ENCODE data around the gene CACNA1D. TPM values are rescaled to one million over a fixed set of nuclear protein-coding genes. Genes with fewer than 3 reads are reported as not detected.

Gene CACNA1D
- total and polyA plus RNA-seq, 5 donors from 2014 or later, result 0.03 to 0.44 TPM; not detected in 3

DNA sequence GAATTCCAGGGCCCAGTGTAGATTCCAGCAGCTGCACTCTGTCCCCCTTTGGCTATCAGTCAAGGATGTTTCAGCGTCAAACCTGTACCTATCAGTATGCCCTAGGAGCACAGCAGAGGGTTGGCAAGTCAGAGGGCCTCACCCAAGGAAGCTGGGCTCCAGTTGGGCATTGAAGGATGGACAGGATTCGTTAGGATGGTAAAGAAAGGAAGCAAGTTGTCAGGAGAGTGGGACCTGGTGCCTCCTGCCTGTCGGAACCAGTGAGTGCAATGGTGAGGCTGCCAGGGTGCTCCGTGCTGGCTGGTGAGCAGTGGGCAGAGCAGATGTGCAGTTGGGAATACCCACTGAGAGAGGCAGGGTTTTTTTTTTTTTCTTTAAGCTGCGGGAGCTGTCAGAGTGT, 194.6 kb downstream of the CACNA1D start:
- no peak overlapping the region for H3K4me3 ChIP-seq (ENCODE audit: low read depth, low read length)
- H3K36me3 ChIP-seq (ENCODE audit: control insufficient read depth, insufficient read depth, low read length), result no peaks in the 10 kb centered on the region
- ATAC-seq (ENCODE audit: low read depth in 2 of 2) (no peak), DNase-seq (no peak)
- no peak overlapping the region for H3K27ac ChIP-seq (ENCODE audit: insufficient read depth, low read length, poor library complexity, severe bottlenecking)
- H3K4me1 ChIP-seq (ENCODE audit: control insufficient read depth, insufficient read depth, low read length, poor library complexity, severe bottlenecking), result peaks cover 6% of the 10 kb centered on the region
- no peaks in the 10 kb centered on the region for H3K27me3 ChIP-seq (ENCODE audit: control insufficient read depth, insufficient read depth, low read length)
- H3K9me3 Mint-ChIP-seq, result no peaks in the 10 kb centered on the region
- H3K4me3 Mint-ChIP-seq, result no peak overlapping the region
- no peaks in the 10 kb centered on the region for H3K9me3 ChIP-seq (ENCODE audit: control insufficient read depth in 2 of 2, low read length in 2 of 2)
- H3K27ac Mint-ChIP-seq, result peak overlapping the region in 1 of 3 donors; percentile 46
- peaks cover 24% of the 10 kb centered on the region for H3K27me3 Mint-ChIP-seq
- no peaks in the 10 kb centered on the region for H3K36me3 Mint-ChIP-seq
- H3K4me1 Mint-ChIP-seq, result peaks cover 0 to 6% (median 5%) of the 10 kb centered on the region in 4 donors

DNA sequence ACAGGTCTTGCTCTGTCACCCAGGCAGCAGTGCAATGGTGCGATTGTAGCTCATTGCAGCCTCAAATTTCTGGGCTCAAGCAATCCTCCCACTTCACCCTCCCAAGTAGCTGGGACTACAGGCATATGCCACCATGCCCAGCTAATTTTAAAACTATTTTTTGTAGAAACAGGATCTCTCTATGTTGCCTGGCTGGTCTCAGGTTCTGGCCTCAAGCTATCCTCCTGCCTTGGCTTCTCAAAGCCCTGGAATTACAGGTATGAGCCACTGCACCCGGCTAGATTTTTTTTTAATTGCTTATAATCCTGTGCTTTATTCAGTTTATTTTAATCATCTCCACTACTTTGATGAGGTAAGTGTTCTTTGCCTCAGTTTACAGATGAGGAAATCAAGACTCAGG, 195.3 kb downstream of the CACNA1D start:
- DNase-seq (no peak), ATAC-seq (ENCODE audit: low read depth in 2 of 2) (no peak)
- Mint-ChIP-seq H3K27me3 (peaks cover 17% of the 10 kb centered on the region), H3K27ac (no peak overlapping the region), H3K4me3 (no peak overlapping the region), H3K9me3 (no peaks in the 10 kb centered on the region), H3K4me1 (peaks cover 0 to 7% (median 5%) of the 10 kb centered on the region in 4 donors), H3K36me3 (no peaks in the 10 kb centered on the region)
- H3K27me3 ChIP-seq (ENCODE audit: control insufficient read depth, insufficient read depth, low read length), result no peaks in the 10 kb centered on the region
- no peak overlapping the region for H3K27ac ChIP-seq (ENCODE audit: insufficient read depth, low read length, poor library complexity, severe bottlenecking)
- peaks cover 7% of the 10 kb centered on the region for H3K4me1 ChIP-seq (ENCODE audit: control insufficient read depth, insufficient read depth, low read length, poor library complexity, severe bottlenecking)
- no peak overlapping the region for H3K4me3 ChIP-seq (ENCODE audit: low read depth, low read length)
- no peaks in the 10 kb centered on the region for H3K9me3 ChIP-seq (ENCODE audit: control insufficient read depth in 2 of 2, low read length in 2 of 2)
- no peaks in the 10 kb centered on the region for H3K36me3 ChIP-seq (ENCODE audit: control insufficient read depth, insufficient read depth, low read length)

DNA sequence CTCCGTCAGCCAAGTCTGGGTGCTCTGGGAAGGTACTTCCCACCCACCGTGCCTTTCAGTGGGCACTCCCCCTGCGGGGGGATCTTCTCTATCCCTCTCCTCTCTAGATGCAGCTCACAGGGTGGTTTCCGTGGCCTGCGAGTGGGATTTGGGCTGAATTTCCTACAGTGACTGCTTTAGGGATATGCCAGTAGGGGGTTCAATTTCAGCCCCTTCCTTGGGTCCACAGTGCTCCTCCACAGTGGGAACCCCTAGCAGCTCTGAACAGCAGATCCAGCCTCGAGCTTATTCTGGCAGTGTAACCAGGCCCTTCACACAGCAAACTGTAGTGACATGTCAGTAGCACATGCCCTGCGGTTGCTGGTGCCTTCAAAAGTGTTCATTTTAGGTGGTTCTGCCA, 196.1 kb downstream of the CACNA1D start:
- H3K27ac ChIP-seq (ENCODE audit: insufficient read depth, low read length, poor library complexity, severe bottlenecking), result no peak overlapping the region
- Mint-ChIP-seq H3K4me1 (peaks cover 0 to 7% (median 5%) of the 10 kb centered on the region in 4 donors), H3K36me3 (no peaks in the 10 kb centered on the region), H3K9me3 (no peaks in the 10 kb centered on the region), H3K27me3 (peaks cover 15% of the 10 kb centered on the region), H3K4me3 (no peak overlapping the region), H3K27ac (no peak overlapping the region)
- ATAC-seq (ENCODE audit: low read depth in 2 of 2) (no peak), DNase-seq (no peak)
- no peaks in the 10 kb centered on the region for H3K27me3 ChIP-seq (ENCODE audit: control insufficient read depth, insufficient read depth, low read length)
- H3K4me1 ChIP-seq (ENCODE audit: control insufficient read depth, insufficient read depth, low read length, poor library complexity, severe bottlenecking), result peaks cover 7% of the 10 kb centered on the region
- no peaks in the 10 kb centered on the region for H3K36me3 ChIP-seq (ENCODE audit: control insufficient read depth, insufficient read depth, low read length)
- H3K4me3 ChIP-seq (ENCODE audit: low read depth, low read length), result no peak overlapping the region
- no peaks in the 10 kb centered on the region for H3K9me3 ChIP-seq (ENCODE audit: control insufficient read depth in 2 of 2, low read length in 2 of 2)

DNA sequence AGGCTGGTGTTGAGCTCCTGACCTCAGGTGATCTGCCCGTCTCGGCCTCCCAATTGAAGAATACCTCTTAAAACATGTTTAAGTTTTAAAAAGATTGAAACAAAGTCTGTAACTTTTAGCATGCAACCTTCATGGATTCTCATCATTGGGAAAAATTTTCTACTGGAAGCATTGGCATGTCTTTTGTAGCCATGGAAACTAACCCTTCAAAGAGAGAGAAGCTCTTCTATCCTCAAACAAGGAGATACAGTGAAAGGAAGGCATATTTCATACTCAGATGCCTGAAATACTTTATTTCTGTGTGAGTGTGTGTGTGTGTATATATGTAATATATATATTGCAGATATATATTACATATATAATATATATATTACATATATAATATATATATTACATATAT, 196.9 kb downstream of the CACNA1D start:
- Mint-ChIP-seq H3K4me3 (no peak overlapping the region), H3K4me1 (peaks cover 0 to 7% (median 5%) of the 10 kb centered on the region in 4 donors), H3K27me3 (peaks cover 18% of the 10 kb centered on the region), H3K36me3 (no peaks in the 10 kb centered on the region), H3K27ac (no peak overlapping the region), H3K9me3 (no peaks in the 10 kb centered on the region)
- Histone ChIP-seq H3K4me1 (ENCODE audit: control insufficient read depth, insufficient read depth, low read length, poor library complexity, severe bottlenecking) (peaks cover 7% of the 10 kb centered on the region), H3K27ac (ENCODE audit: insufficient read depth, low read length, poor library complexity, severe bottlenecking) (no peak overlapping the region), H3K36me3 (ENCODE audit: control insufficient read depth, insufficient read depth, low read length) (no peaks in the 10 kb centered on the region), H3K4me3 (ENCODE audit: low read depth, low read length) (no peak overlapping the region), H3K27me3 (ENCODE audit: control insufficient read depth, insufficient read depth, low read length) (no peaks in the 10 kb centered on the region), H3K9me3 (ENCODE audit: control insufficient read depth in 2 of 2, low read length in 2 of 2) (no peaks in the 10 kb centered on the region)
- ATAC-seq (ENCODE audit: low read depth in 2 of 2), result no peak
- no peak for DNase-seq

DNA sequence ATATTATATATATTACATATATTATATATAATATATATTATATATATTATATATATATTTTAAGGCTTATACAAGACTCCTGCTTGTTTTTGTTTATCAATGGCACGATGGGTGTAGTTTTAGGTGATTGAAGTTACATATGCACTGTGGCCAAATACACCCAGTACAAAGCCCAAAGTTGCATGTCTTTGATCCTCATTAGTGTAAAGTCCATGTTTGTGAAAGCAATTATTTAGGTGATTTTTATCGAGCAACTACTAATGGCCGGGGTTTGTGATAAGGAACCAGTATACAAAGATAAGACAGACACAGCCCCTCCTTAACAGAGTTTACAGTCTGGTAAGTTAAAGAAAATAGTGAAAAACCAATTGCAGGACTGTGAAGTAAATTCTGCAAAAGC, 197.5 kb downstream of the CACNA1D start:
- Mint-ChIP-seq H3K27me3 (peaks cover 20% of the 10 kb centered on the region), H3K4me1 (peaks cover 0 to 7% (median 5%) of the 10 kb centered on the region in 4 donors), H3K9me3 (no peaks in the 10 kb centered on the region), H3K4me3 (no peak overlapping the region), H3K27ac (no peak overlapping the region), H3K36me3 (no peaks in the 10 kb centered on the region)
- Histone ChIP-seq H3K4me1 (ENCODE audit: control insufficient read depth, insufficient read depth, low read length, poor library complexity, severe bottlenecking) (peaks cover 7% of the 10 kb centered on the region), H3K27ac (ENCODE audit: insufficient read depth, low read length, poor library complexity, severe bottlenecking) (no peak overlapping the region), H3K4me3 (ENCODE audit: low read depth, low read length) (no peak overlapping the region), H3K36me3 (ENCODE audit: control insufficient read depth, insufficient read depth, low read length) (no peaks in the 10 kb centered on the region), H3K27me3 (ENCODE audit: control insufficient read depth, insufficient read depth, low read length) (no peaks in the 10 kb centered on the region), H3K9me3 (ENCODE audit: control insufficient read depth in 2 of 2, low read length in 2 of 2) (no peaks in the 10 kb centered on the region)
- no peak for DNase-seq
- ATAC-seq (ENCODE audit: low read depth in 2 of 2), result no peak

DNA sequence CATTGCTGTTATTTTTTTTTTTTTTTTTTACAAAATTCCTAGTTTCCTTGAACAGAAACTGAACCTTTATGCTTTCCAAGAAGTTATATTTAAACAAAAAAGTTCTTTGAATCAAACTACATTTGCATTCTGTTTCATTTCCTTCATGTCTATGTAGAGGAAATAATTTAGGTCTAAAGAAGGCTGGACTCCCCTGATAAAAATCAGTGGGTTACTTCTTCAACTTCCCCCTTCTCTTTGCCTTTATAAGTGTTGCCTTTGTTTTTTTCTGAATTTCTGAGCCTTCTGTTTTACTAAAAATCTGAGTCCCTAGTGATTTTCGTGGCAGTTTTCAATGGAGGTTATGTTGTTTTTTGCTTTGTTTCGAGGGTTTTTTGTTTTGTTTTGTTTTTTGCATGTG, 199.0 kb downstream of the CACNA1D start:
- no peak overlapping the region for H3K27ac ChIP-seq (ENCODE audit: insufficient read depth, low read length, poor library complexity, severe bottlenecking)
- ATAC-seq (ENCODE audit: low read depth in 2 of 2) (no peak), DNase-seq (peak in 1 of 3 donors; percentile 26)
- Mint-ChIP-seq H3K9me3 (no peaks in the 10 kb centered on the region), H3K4me3 (no peak overlapping the region), H3K36me3 (no peaks in the 10 kb centered on the region), H3K27ac (no peak overlapping the region), H3K27me3 (peaks cover 21% of the 10 kb centered on the region), H3K4me1 (peaks cover 0 to 7% (median 5%) of the 10 kb centered on the region in 4 donors)
- H3K36me3 ChIP-seq (ENCODE audit: control insufficient read depth, insufficient read depth, low read length), result no peaks in the 10 kb centered on the region
- H3K4me1 ChIP-seq (ENCODE audit: control insufficient read depth, insufficient read depth, low read length, poor library complexity, severe bottlenecking), result peaks cover 7% of the 10 kb centered on the region
- no peaks in the 10 kb centered on the region for H3K9me3 ChIP-seq (ENCODE audit: control insufficient read depth in 2 of 2, low read length in 2 of 2)
- H3K4me3 ChIP-seq (ENCODE audit: low read depth, low read length), result peak overlapping the region; percentile 37
- no peaks in the 10 kb centered on the region for H3K27me3 ChIP-seq (ENCODE audit: control insufficient read depth, insufficient read depth, low read length)

DNA sequence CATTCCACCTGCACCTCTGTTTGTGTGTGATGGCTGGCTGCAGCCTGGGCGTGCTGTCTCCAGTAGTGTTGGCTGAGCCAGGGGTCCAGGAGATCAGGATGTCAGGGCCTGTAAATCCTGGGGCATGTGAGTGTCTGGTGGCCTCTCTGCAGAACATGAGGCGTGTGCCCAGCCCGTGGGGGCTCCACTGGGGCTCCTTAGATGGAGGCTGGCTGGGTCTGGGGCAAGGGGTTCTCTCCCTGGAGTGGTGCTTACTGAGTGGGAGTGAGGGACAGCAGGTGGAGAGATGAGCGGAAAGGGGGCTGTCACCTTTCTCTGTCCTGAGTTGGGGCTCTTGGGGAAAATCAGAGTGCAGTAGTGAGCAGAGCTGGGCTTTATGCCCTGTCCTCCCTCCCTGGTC, 199.6 kb downstream of the CACNA1D start:
- Mint-ChIP-seq H3K27ac (no peak overlapping the region), H3K4me3 (no peak overlapping the region), H3K4me1 (peaks cover 0 to 7% (median 5%) of the 10 kb centered on the region in 4 donors), H3K9me3 (no peaks in the 10 kb centered on the region), H3K36me3 (no peaks in the 10 kb centered on the region), H3K27me3 (peaks cover 22% of the 10 kb centered on the region)
- Histone ChIP-seq H3K4me1 (ENCODE audit: control insufficient read depth, insufficient read depth, low read length, poor library complexity, severe bottlenecking) (peaks cover 7% of the 10 kb centered on the region), H3K27me3 (ENCODE audit: control insufficient read depth, insufficient read depth, low read length) (no peaks in the 10 kb centered on the region), H3K4me3 (ENCODE audit: low read depth, low read length) (no peak overlapping the region), H3K27ac (ENCODE audit: insufficient read depth, low read length, poor library complexity, severe bottlenecking) (no peak overlapping the region), H3K9me3 (ENCODE audit: control insufficient read depth in 2 of 2, low read length in 2 of 2) (no peaks in the 10 kb centered on the region), H3K36me3 (ENCODE audit: control insufficient read depth, insufficient read depth, low read length) (no peaks in the 10 kb centered on the region)
- ATAC-seq (ENCODE audit: low read depth in 2 of 2) (no peak), DNase-seq (no peak)

DNA sequence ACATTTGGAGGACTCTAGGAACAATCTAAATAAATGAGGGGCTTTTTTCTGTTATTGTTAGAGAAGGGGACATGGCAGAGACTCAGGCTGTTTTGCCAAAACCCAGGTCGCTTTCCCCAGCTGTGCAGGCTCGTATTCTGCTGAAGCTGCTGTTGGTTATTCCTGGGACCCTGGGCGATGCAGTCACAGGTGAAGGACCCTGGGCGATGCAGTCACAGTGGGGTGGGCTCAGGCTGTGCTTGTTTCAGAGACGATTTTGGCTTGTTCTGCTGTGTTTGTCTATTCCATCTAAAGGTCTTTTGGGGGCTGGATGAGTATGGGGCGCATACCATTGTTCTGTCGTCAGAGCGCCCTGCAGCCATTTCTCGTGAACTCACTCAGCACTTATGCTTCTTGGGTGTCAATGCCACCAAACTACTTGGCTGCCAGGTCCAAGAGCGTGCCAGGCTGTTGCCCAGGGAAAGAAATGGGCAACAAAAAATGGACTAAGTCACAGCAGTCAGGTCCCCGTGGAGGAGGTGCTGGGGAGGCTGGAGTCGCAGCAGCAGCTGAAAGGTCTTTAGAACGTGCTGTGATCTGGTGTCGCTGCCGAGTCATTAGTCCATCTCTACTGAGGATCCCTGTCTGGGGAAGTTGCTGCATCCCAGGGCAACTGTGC, 200.4 kb downstream of the CACNA1D start:
- no peaks in the 10 kb centered on the region for H3K9me3 ChIP-seq (ENCODE audit: control insufficient read depth in 2 of 2, low read length in 2 of 2)
- H3K36me3 Mint-ChIP-seq, result no peaks in the 10 kb centered on the region
- H3K36me3 ChIP-seq (ENCODE audit: control insufficient read depth, insufficient read depth, low read length), result no peaks in the 10 kb centered on the region
- no peak overlapping the region for H3K4me3 Mint-ChIP-seq
- H3K4me3 ChIP-seq (ENCODE audit: low read depth, low read length), result no peak overlapping the region
- DNase-seq (no peak), ATAC-seq (ENCODE audit: low read depth in 2 of 2) (no peak)
- H3K27ac ChIP-seq (ENCODE audit: insufficient read depth, low read length, poor library complexity, severe bottlenecking), result no peak overlapping the region
- no peaks in the 10 kb centered on the region for H3K27me3 ChIP-seq (ENCODE audit: control insufficient read depth, insufficient read depth, low read length)
- H3K27ac Mint-ChIP-seq, result peak overlapping the region in 1 of 3 donors; percentile 16
- no peaks in the 10 kb centered on the region for H3K9me3 Mint-ChIP-seq
- peaks cover 18% of the 10 kb centered on the region for H3K27me3 Mint-ChIP-seq
- H3K4me1 Mint-ChIP-seq, result peaks cover 0 to 7% (median 5%) of the 10 kb centered on the region in 4 donors
- peaks cover 7% of the 10 kb centered on the region for H3K4me1 ChIP-seq (ENCODE audit: control insufficient read depth, insufficient read depth, low read length, poor library complexity, severe bottlenecking)
